ENCODE measurements around the gene IL36B. TPM values are rescaled to one million over a fixed set of nuclear protein-coding genes. Genes with fewer than 3 reads are reported as not detected.

IL36B gene
- total and polyA plus RNA-seq, 2 experiments from 2014 or later, result not detected

DNA sequence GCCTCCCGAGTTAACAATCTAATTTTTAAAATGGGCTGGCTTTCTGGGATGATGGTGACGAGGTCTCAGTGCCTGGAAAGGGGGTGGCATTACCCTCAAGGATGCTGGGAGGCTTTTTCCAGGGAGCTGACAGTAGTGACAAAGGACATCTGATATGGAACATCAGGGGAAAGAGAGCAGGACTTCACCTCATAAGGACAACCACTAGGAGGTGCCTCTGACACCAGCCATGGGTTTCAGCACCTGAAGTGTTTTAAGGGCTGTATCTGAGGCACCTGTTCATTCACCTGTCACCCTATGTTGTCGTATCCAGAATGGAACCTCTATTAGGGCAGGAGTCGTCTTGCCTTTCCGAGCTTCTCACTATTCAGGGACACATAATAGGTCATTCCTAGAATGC, 10.8 kb downstream of the IL36B start:
- Histone ChIP-seq H2AFZ (no peak overlapping the region), H3K27me3 (no peaks in the 10 kb centered on the region), H3K36me3 (replicated peaks; ENCODE audit: insufficient read depth, low read depth) (no peaks in the 10 kb centered on the region), H3K9me2 (replicated peaks; ENCODE audit: insufficient read depth) (no peaks in the 10 kb centered on the region), H3K4me2 (no peak overlapping the region), H3K27ac (no peak overlapping the region), H3K79me2 (no peaks in the 10 kb centered on the region), H3K9me3 (ENCODE audit: low read depth) (no peaks in the 10 kb centered on the region), H3K4me3 (no peak overlapping the region), H4K20me1 (ENCODE audit: insufficient read depth, poor library complexity, severe bottlenecking) (no peaks in the 10 kb centered on the region), H3K4me1 (ENCODE audit: insufficient read depth) (peaks cover 6% of the 10 kb centered on the region)
- TF ChIP-seq EZH2 (IDR thresholded peaks at IDR 0.05; ENCODE audit: borderline replicate concordance) (no peak), EZH2phosphoT487 (IDR thresholded peaks at IDR 0.05; ENCODE audit: low read depth, severe bottlenecking, unreplicated experiment) (no peak)
- TF ChIP-seq, protein P1, sequence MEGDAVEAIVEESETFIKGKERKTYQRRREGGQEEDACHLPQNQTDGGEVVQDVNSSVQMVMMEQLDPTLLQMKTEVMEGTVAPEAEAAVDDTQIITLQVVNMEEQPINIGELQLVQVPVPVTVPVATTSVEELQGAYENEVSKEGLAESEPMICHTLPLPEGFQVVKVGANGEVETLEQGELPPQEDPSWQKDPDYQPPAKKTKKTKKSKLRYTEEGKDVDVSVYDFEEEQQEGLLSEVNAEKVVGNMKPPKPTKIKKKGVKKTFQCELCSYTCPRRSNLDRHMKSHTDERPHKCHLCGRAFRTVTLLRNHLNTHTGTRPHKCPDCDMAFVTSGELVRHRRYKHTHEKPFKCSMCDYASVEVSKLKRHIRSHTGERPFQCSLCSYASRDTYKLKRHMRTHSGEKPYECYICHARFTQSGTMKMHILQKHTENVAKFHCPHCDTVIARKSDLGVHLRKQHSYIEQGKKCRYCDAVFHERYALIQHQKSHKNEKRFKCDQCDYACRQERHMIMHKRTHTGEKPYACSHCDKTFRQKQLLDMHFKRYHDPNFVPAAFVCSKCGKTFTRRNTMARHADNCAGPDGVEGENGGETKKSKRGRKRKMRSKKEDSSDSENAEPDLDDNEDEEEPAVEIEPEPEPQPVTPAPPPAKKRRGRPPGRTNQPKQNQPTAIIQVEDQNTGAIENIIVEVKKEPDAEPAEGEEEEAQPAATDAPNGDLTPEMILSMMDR (IDR thresholded peaks at IDR 0.05; ENCODE audit: poor library complexity), result no peak
- peak; percentile 6 for DNase-seq (ENCODE audit: low spot score)
- 67% methylated on average over 5 of the region's 5 CpGs for WGBS (ENCODE audit: low lambda C conversion rate, missing lambda C conversion rate)

DNA sequence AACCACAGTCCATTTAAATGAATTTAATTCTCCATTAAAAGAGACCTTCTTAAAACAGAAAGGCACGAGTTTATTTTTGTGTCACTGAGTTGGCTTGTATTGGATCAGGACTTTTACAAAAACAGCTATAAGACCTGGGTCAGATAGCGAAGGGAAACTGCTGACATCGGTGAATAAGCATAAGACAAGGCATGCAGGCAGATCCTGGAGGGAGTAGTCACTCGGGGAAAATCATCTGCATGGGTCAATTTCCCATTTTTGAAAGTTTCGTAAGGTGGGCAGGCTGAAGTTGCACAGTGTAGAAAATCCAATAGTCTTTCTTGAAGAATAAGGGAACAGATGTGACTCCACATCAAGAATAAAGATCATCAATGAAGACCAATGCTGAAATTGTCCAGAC, 12.9 kb downstream of the IL36B start:
- H4K20me1 ChIP-seq (ENCODE audit: insufficient read depth, poor library complexity, severe bottlenecking), result no peaks in the 10 kb centered on the region
- no peak overlapping the region for H2AFZ ChIP-seq
- H3K27ac ChIP-seq, result peak overlapping the region; percentile 17
- H3K4me2 ChIP-seq, result no peak overlapping the region
- H3K27me3 ChIP-seq, result no peaks in the 10 kb centered on the region
- DNase-seq (ENCODE audit: low spot score), result no peak
- TF ChIP-seq EZH2 (IDR thresholded peaks at IDR 0.05; ENCODE audit: borderline replicate concordance) (no peak), EZH2phosphoT487 (IDR thresholded peaks at IDR 0.05; ENCODE audit: low read depth, severe bottlenecking, unreplicated experiment) (no peak)
- TF ChIP-seq, protein P1 (IDR thresholded peaks at IDR 0.05; ENCODE audit: poor library complexity), result no peak
- H3K36me3 ChIP-seq (replicated peaks; ENCODE audit: insufficient read depth, low read depth), result no peaks in the 10 kb centered on the region
- H3K9me3 ChIP-seq (ENCODE audit: low read depth), result no peaks in the 10 kb centered on the region
- H3K4me3 ChIP-seq, result no peak overlapping the region
- WGBS (ENCODE audit: low lambda C conversion rate, missing lambda C conversion rate), result 34% methylated on average over 5 of the region's 5 CpGs
- no peaks in the 10 kb centered on the region for H3K79me2 ChIP-seq
- peaks cover 6% of the 10 kb centered on the region for H3K4me1 ChIP-seq (ENCODE audit: insufficient read depth)
- H3K9me2 ChIP-seq (replicated peaks; ENCODE audit: insufficient read depth), result no peaks in the 10 kb centered on the region

DNA sequence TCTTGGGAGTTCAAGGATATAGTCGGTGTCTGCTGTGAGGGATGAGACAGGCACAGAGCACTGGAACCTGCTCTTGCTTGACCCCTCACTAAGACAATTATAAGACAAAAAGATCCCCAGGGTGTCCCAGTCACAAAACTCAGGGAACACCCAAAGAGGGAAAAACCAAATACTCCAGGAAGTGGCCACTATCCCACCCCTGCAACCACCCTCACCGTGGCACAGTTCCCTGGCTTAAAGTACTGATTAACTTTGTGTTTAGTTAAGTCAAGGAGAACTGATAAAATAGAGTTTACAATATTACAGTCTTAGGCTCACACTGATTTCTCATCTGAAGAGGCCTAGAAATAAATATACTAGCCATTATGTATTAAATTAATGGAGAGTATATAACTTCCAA, 13.5 kb downstream of the IL36B start:
- no peaks in the 10 kb centered on the region for H3K27me3 ChIP-seq
- H3K9me3 ChIP-seq (ENCODE audit: low read depth), result no peaks in the 10 kb centered on the region
- H3K27ac ChIP-seq, result peak overlapping the region; percentile 17
- no peak for DNase-seq (ENCODE audit: low spot score)
- WGBS (ENCODE audit: low lambda C conversion rate, missing lambda C conversion rate), result 82% methylated on average over 2 of the region's 2 CpGs
- H3K4me1 ChIP-seq (ENCODE audit: insufficient read depth), result peaks cover 6% of the 10 kb centered on the region
- peak overlapping the region; percentile 8 for H2AFZ ChIP-seq
- H3K4me2 ChIP-seq, result peak overlapping the region; percentile 21
- no peaks in the 10 kb centered on the region for H3K36me3 ChIP-seq (replicated peaks; ENCODE audit: insufficient read depth, low read depth)
- H3K9me2 ChIP-seq (replicated peaks; ENCODE audit: insufficient read depth), result no peaks in the 10 kb centered on the region
- no peaks in the 10 kb centered on the region for H3K79me2 ChIP-seq
- no peak for TF ChIP-seq EZH2phosphoT487 (IDR thresholded peaks at IDR 0.05; ENCODE audit: low read depth, severe bottlenecking, unreplicated experiment)
- TF ChIP-seq, protein P1 (IDR thresholded peaks at IDR 0.05; ENCODE audit: poor library complexity), result no peak
- TF ChIP-seq EZH2 (IDR thresholded peaks at IDR 0.05; ENCODE audit: borderline replicate concordance), result no peak
- H4K20me1 ChIP-seq (ENCODE audit: insufficient read depth, poor library complexity, severe bottlenecking), result no peaks in the 10 kb centered on the region
- H3K4me3 ChIP-seq, result no peak overlapping the region

DNA sequence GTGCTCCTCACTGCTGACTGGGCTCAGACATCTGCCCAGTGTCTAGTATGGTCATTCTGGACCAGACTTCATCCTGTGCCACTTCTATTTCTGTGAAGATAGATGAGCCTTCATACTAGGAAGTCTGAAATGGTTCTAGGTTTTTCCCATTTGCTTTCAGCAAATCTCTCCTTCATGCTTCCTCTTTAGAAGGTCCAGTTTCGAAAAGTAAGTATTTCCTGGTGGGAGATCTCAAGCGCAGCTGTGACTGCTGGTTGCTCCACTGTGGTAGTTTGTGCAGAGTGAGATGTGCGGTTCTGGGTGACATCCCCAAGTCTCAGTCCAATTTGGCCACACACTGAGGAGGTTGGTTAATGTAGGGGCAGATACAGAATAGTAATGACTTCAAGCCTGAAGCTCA, 14.4 kb downstream of the IL36B start:
- no peaks in the 10 kb centered on the region for H3K9me3 ChIP-seq (ENCODE audit: low read depth)
- H4K20me1 ChIP-seq (ENCODE audit: insufficient read depth, poor library complexity, severe bottlenecking), result no peaks in the 10 kb centered on the region
- no peaks in the 10 kb centered on the region for H3K36me3 ChIP-seq (replicated peaks; ENCODE audit: insufficient read depth, low read depth)
- TF ChIP-seq EZH2 (IDR thresholded peaks at IDR 0.05; ENCODE audit: borderline replicate concordance) (no peak), EZH2phosphoT487 (IDR thresholded peaks at IDR 0.05; ENCODE audit: low read depth, severe bottlenecking, unreplicated experiment) (no peak)
- TF ChIP-seq, protein P1 (IDR thresholded peaks at IDR 0.05; ENCODE audit: poor library complexity), result no peak
- no peaks in the 10 kb centered on the region for H3K79me2 ChIP-seq
- H2AFZ ChIP-seq, result no peak overlapping the region
- WGBS (ENCODE audit: low lambda C conversion rate, missing lambda C conversion rate), result 99% methylated on average over 3 of the region's 3 CpGs
- H3K27ac ChIP-seq, result no peak overlapping the region
- no peak overlapping the region for H3K4me3 ChIP-seq
- peaks cover 6% of the 10 kb centered on the region for H3K4me1 ChIP-seq (ENCODE audit: insufficient read depth)
- H3K27me3 ChIP-seq, result no peaks in the 10 kb centered on the region
- no peaks in the 10 kb centered on the region for H3K9me2 ChIP-seq (replicated peaks; ENCODE audit: insufficient read depth)
- no peak for DNase-seq (ENCODE audit: low spot score)
- H3K4me2 ChIP-seq, result no peak overlapping the region

Measured in hepatocyte (in vitro differentiated cells).